Natural killer cell (primary cell): ENCODE data around the gene GZMH. TPM values are rescaled to one million over a fixed set of nuclear protein-coding genes. Genes with fewer than 3 reads are reported as not detected.
A peak's percentile ranks its signal among the peaks of the same experiment; 100 is the strongest.

Experiments used
- ATAC-seq, 3 donors: fragments of 150-1000 bp in 2 of 3; fragments of 200-7000 bp in 1 of 3; cut with Tn5 transposase; 1 replicate in 1 of 3; 2 replicates in 2 of 3; pipeline ENCODE4 v1.10.0; 2021; ENCODE audit warnings: mild to moderate bottlenecking in 2 of 3, moderate library complexity in 2 of 3
- DNase-seq, 2 donors: peaks; one replicate each; pipeline versions ENCODE4 v3.0.0 to v3.0.0-alpha.2; 2013 to 2021; ENCODE audit warnings: mixed read lengths in 1 of 2
- H3K27ac ChIP-seq: one replicate; pipeline ENCODE4 v1.5.1; 2013; ENCODE audit warnings: mild to moderate bottlenecking, low read length
- H3K27me3 ChIP-seq: one replicate; pipeline ENCODE4 v1.6.1; 2013; ENCODE audit warnings: low read length; ENCODE audit not compliant: control insufficient read depth, insufficient read depth
- H3K36me3 ChIP-seq: one replicate; pipeline ENCODE4 v1.6.1; 2013; ENCODE audit warnings: low read length; ENCODE audit not compliant: control insufficient read depth, insufficient read depth
- H3K4me1 ChIP-seq: one replicate; pipeline ENCODE4 v1.6.1; 2013; ENCODE audit warnings: low read length; ENCODE audit not compliant: control insufficient read depth, insufficient read depth
- H3K4me3 ChIP-seq: one replicate; pipeline ENCODE4 v1.5.1; 2013; ENCODE audit warnings: low read length
- H3K9me3 ChIP-seq: one replicate; pipeline ENCODE4 v1.6.1; 2013; ENCODE audit warnings: low read length; ENCODE audit not compliant: control insufficient read depth, insufficient read depth
- H3K27ac Mint-ChIP-seq, 2 donors: one replicate each; pipeline ENCODE4 v1.8.0; 2022; ENCODE audit warnings: mild to moderate bottlenecking in 2 of 2, mixed read lengths in 2 of 2, moderate library complexity in 1 of 2
- H3K27me3 Mint-ChIP-seq, 2 donors: one replicate each; pipeline ENCODE4 v1.8.0; 2022; ENCODE audit warnings: low read depth in 2 of 2, mixed read lengths in 2 of 2
- H3K36me3 Mint-ChIP-seq: one replicate; pipeline ENCODE4 v1.8.0; 2022; ENCODE audit warnings: mixed read lengths
- H3K4me1 Mint-ChIP-seq, 2 donors: one replicate each; pipeline ENCODE4 v1.8.0; 2022; ENCODE audit warnings: mixed read lengths in 2 of 2
- H3K4me3 Mint-ChIP-seq: one replicate; pipeline ENCODE4 v1.8.0; 2022; ENCODE audit warnings: mild to moderate bottlenecking, moderate library complexity, mixed read lengths
- H3K9me3 Mint-ChIP-seq, 2 donors: one replicate each; pipeline ENCODE4 v1.8.0; 2022; ENCODE audit warnings: mixed read lengths in 2 of 2
- CTCF ChIP-seq: fragments of 200-600 bp; IDR thresholded peaks from one replicate; pipeline ENCODE4 v1.8.0; 2022; ENCODE audit warnings: antibody characterized with exemption
- WGBS: methylation state at CpG from one replicate; pipeline ENCODE4 v1.1.7; 2013; ENCODE audit warnings: missing lambda C conversion rate; ENCODE audit not compliant: insufficient coverage; 5-methylcytosine and 5-hydroxymethylcytosine counted together
- intact Hi-C: fragments of 100-400 bp; cut with micrococcal nuclease; formaldehyde crosslinking; loops from one replicate; pipeline ENCODE4 v1.14.2; 2022
- total RNA-seq, 4 donors: library from RNA; stranded (reverse); fragments of 120-200 nt in 1 of 4; gene quantifications; one replicate each; pipeline versions ENCODE4 v1.2.3 to v1.2.4, GENCODE V29; 2013 to 2022

The GZMH gene
- total RNA-seq, 3 donors from 2014 or later (not counting 1 experiment from before 2014, with no cell fraction given): 236 to 677 (median 284) TPM

- H3K27ac ChIP-seq: peak overlapping the region; percentile 99
- peaks cover 70% of the 10 kb centered on the region for H3K4me1 ChIP-seq
- no peaks in the 10 kb centered on the region for H3K9me3 Mint-ChIP-seq
- peaks cover 25% of the 10 kb centered on the region for H3K36me3 Mint-ChIP-seq
- peak overlapping the region; percentile 99 for H3K27ac Mint-ChIP-seq
- no peak for TF ChIP-seq CTCF
- H3K27me3 Mint-ChIP-seq: no peaks in the 10 kb centered on the region
- intact Hi-C loops: loop anchor here (5.0 kb wide), 1 partner anchor 190 kb away; the partner anchor contains the start of gene SDR39U1
- peak in 1 of 3 donors; percentile 14 for ATAC-seq
- no peaks in the 10 kb centered on the region for H3K9me3 ChIP-seq
- peaks cover 33% of the 10 kb centered on the region for H3K36me3 ChIP-seq
- no peaks in the 10 kb centered on the region for H3K27me3 ChIP-seq
- DNase-seq: no peak
- peak overlapping the region; percentile 72 for H3K4me3 ChIP-seq
- 52% methylated on average over 4 of the region's 4 CpGs for WGBS
- H3K4me1 Mint-ChIP-seq: peaks cover 74 to 77% of the 10 kb centered on the region in 2 donors
- H3K4me3 Mint-ChIP-seq: peak overlapping the region; percentile 94
These were observed 22.9 kb upstream of the GZMH start for GRCh38 chr14:24632336-24632735.

- peak in 1 of 2 donors; percentile 58 for DNase-seq
- peak overlapping the region; percentile 99 for H3K27ac ChIP-seq
- H3K36me3 ChIP-seq: peaks cover 33% of the 10 kb centered on the region
- no peaks in the 10 kb centered on the region for H3K27me3 Mint-ChIP-seq
- H3K27me3 ChIP-seq: no peaks in the 10 kb centered on the region
- 57% methylated on average over 11 of the region's 11 CpGs for WGBS
- intact Hi-C loops: loop anchor here (5.0 kb wide), 1 partner anchor 190 kb away; the partner anchor contains the start of gene SDR39U1
- H3K4me1 Mint-ChIP-seq: peaks cover 79 to 82% of the 10 kb centered on the region in 2 donors
- H3K4me3 ChIP-seq: peak overlapping the region; percentile 72
- peaks cover 25% of the 10 kb centered on the region for H3K36me3 Mint-ChIP-seq
- H3K9me3 ChIP-seq: no peaks in the 10 kb centered on the region
- H3K4me1 ChIP-seq: peaks cover 75% of the 10 kb centered on the region
- no peak for TF ChIP-seq CTCF
- H3K4me3 Mint-ChIP-seq: peak overlapping the region; percentile 94
- ATAC-seq: peak; percentile 37 to 61 (median 41)
- H3K9me3 Mint-ChIP-seq: no peaks in the 10 kb centered on the region
- peak overlapping the region; percentile 99 for H3K27ac Mint-ChIP-seq
These were observed 22.4 kb upstream of the GZMH start for GRCh38 chr14:24631749-24632335.

- 76% methylated on average over 9 of the region's 10 CpGs for WGBS
- intact Hi-C loops: loop anchor here (5.0 kb wide), 1 partner anchor 189 kb away; the partner anchor contains the start of gene SDR39U1
- Histone ChIP-seq H3K4me3 (peak overlapping the region; percentile 72), H3K36me3 (peaks cover 33% of the 10 kb centered on the region), H3K27ac (peak overlapping the region; percentile 99), H3K4me1 (peaks cover 79% of the 10 kb centered on the region), H3K9me3 (no peaks in the 10 kb centered on the region), H3K27me3 (no peaks in the 10 kb centered on the region)
- Mint-ChIP-seq H3K4me1 (peaks cover 86 to 89% of the 10 kb centered on the region in 2 donors), H3K4me3 (peak overlapping the region; percentile 94), H3K9me3 (no peaks in the 10 kb centered on the region), H3K27ac (peak overlapping the region; percentile 99), H3K27me3 (no peaks in the 10 kb centered on the region), H3K36me3 (peaks cover 25% of the 10 kb centered on the region)
- no peak for TF ChIP-seq CTCF
- DNase-seq (no peak), ATAC-seq (no peak)
These were observed 21.5 kb upstream of the GZMH start for GRCh38 chr14:24630872-24631477.
